ENCODE results near the gene CHD2. TPM values are rescaled to one million over a fixed set of nuclear protein-coding genes. Genes with fewer than 3 reads are reported as not detected.

CHD2 gene
- polyA plus RNA-seq (2011; rRNA removed): 68.2 and 88.1 TPM in 2 replicates
- 19.7 and 19.8 TPM in 2 replicates for polyA plus RNA-seq (2012; cell fraction: cytosol; rRNA removed)
- 42.4 and 67.4 TPM in 2 replicates for polyA plus RNA-seq (2012; cell fraction: nucleus; rRNA removed)
- polyA plus RNA-seq (2017; fragmentation: RNase III; extraction: RNeasy Plus Mini Kit Qiagen cat#74134 plus additional on column Dnase treatment): 29.5 to 30.2 TPM (median 29.5 TPM) in 3 replicates
- 127 and 129 TPM in 2 replicates for polyA minus RNA-seq (2011; rRNA and poly(A)+ RNA removed)

DNA sequence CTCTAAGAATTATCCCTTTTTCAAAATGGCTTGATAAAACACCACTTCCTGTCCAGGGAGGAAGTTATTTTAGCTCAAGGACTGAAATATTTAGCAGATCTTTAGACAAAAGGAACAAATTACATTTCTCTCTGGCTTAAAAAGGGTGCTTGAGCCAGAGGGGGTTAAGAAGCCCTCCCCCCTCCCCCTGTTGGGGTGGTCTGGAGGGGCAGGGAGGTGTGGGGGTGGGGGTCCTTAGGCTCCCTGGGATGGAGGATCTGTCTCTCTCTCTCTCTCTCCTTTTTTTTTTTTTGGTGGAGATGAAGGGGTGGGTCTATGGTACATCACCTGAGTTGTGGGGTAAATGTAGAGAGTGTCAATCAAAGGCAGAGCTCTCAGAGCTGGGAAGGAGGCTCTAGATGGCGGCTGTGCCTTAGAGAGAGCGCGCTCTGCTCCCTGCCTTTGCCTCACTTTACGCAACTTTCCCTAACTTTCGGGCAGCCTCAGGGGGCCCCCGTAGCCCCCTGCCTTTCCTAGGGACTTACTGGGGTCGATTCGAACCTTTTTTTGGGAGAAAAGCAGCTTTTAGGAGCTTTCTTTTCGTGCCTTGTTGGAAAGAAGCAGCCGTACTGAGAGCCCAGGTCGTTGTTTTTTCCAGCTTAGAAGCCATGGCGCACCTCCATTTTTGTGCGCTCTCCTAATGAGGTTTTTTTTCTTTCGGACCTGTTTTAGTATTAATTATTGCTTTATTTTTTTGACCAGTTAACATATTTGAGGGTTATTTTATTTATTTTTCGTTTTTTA, at the start of gene CHD2:
Gene CHD2 (plus strand): TSS at position 377 of the 783 bp plus-strand sequence. CDS start 914 bp downstream, outside the sequence.
- Histone ChIP-seq H3K27ac (peak within 1 kb of the TSS; percentile 95 to 97), H3K9me3 (no peaks in the 10 kb centered on the region), H3K4me3 (peak within 1 kb of the TSS; percentile 57), H3K4me1 (peaks cover 20% of the 10 kb centered on the region), H3K4me2 (peak within 1 kb of the TSS; percentile 96)
- DNase-seq (ENCODE audit: low read depth in 1 of 2, low spot score in 1 of 2): peak; percentile 87 to 96
- ChIA-PET POLR2A (interaction anchor here (0.6 to 11.1 kb wide), 22 partner anchors 8 to 995 kb away, joined by 3 to 374 read pairs (median 6); no protein-coding TSS in a partner anchor), CTCF (interaction anchor here (0.7 to 2.3 kb wide), 13 partner anchors 14 to 102 kb away, joined by 3 to 32 read pairs (median 4); no protein-coding TSS in a partner anchor)
- under 1% methylated on average over 15 of the region's 15 CpGs for WGBS (ENCODE audit: missing lambda C conversion rate)
- no peak for FAIRE-seq
- ATAC-seq: peak; percentile 79 to 83
- TF ChIP-seq BHLHE40 (IDR thresholded peaks at IDR 0.05; ENCODE audit: low read depth, low read length): no peak
- no peak for TF ChIP-seq HOXB5 (CRISPR knock-in tag; IDR thresholded peaks at IDR 0.05)
- TF ChIP-seq TP53 (CRISPR knock-in tag; IDR thresholded peaks at IDR 0.05): peak; percentile 94
- TF ChIP-seq, protein P1, sequence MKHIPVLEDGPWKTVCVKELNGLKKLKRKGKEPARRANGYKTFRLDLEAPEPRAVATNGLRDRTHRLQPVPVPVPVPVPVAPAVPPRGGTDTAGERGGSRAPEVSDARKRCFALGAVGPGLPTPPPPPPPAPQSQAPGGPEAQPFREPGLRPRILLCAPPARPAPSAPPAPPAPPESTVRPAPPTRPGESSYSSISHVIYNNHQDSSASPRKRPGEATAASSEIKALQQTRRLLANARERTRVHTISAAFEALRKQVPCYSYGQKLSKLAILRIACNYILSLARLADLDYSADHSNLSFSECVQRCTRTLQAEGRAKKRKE (CRISPR knock-in tag; IDR thresholded peaks at IDR 0.05; ENCODE audit: low read depth): 0 out of 2 replicates have a peak, but pooled peaks have one; percentile 40
- no peak for TF ChIP-seq GATA3 (IDR thresholded peaks at IDR 0.05; ENCODE audit: borderline replicate concordance)
- peak; percentile 92 to 93; a peak in 4 of 5 replicates for TF ChIP-seq JUN (IDR thresholded peaks at IDR 0.05)
- TF ChIP-seq EP300 (IDR thresholded peaks at IDR 0.05): no peak
- TF ChIP-seq, protein P2, sequence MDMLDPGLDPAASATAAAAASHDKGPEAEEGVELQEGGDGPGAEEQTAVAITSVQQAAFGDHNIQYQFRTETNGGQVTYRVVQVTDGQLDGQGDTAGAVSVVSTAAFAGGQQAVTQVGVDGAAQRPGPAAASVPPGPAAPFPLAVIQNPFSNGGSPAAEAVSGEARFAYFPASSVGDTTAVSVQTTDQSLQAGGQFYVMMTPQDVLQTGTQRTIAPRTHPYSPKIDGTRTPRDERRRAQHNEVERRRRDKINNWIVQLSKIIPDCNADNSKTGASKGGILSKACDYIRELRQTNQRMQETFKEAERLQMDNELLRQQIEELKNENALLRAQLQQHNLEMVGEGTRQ (IDR thresholded peaks at IDR 0.05): no peak
- no peak for TF ChIP-seq CHD4 (IDR thresholded peaks at IDR 0.05; ENCODE audit: borderline replicate concordance)
- TF ChIP-seq, protein P3, sequence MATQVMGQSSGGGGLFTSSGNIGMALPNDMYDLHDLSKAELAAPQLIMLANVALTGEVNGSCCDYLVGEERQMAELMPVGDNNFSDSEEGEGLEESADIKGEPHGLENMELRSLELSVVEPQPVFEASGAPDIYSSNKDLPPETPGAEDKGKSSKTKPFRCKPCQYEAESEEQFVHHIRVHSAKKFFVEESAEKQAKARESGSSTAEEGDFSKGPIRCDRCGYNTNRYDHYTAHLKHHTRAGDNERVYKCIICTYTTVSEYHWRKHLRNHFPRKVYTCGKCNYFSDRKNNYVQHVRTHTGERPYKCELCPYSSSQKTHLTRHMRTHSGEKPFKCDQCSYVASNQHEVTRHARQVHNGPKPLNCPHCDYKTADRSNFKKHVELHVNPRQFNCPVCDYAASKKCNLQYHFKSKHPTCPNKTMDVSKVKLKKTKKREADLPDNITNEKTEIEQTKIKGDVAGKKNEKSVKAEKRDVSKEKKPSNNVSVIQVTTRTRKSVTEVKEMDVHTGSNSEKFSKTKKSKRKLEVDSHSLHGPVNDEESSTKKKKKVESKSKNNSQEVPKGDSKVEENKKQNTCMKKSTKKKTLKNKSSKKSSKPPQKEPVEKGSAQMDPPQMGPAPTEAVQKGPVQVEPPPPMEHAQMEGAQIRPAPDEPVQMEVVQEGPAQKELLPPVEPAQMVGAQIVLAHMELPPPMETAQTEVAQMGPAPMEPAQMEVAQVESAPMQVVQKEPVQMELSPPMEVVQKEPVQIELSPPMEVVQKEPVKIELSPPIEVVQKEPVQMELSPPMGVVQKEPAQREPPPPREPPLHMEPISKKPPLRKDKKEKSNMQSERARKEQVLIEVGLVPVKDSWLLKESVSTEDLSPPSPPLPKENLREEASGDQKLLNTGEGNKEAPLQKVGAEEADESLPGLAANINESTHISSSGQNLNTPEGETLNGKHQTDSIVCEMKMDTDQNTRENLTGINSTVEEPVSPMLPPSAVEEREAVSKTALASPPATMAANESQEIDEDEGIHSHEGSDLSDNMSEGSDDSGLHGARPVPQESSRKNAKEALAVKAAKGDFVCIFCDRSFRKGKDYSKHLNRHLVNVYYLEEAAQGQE (IDR thresholded peaks at IDR 0.05): no peak; the same call in 1 of the 2 replicates
- TF ChIP-seq JUNB (IDR thresholded peaks at IDR 0.05): no peak
- no peak for TF ChIP-seq FOXS1 (CRISPR knock-in tag; IDR thresholded peaks at IDR 0.05)
- TF ChIP-seq HEYL (CRISPR knock-in tag; IDR thresholded peaks at IDR 0.05): no peak
- no peak for TF ChIP-seq NR3C1 (IDR thresholded peaks at IDR 0.05)
- TF ChIP-seq ZNF302 (CRISPR knock-in tag; IDR thresholded peaks at IDR 0.05): no peak
- peak; percentile 96 for TF ChIP-seq TFCP2L1 (CRISPR knock-in tag; IDR thresholded peaks at IDR 0.05)
- TF ChIP-seq CBX8 (IDR thresholded peaks at IDR 0.05): no peak
- no peak for TF ChIP-seq FOSL2 (IDR thresholded peaks at IDR 0.05)
- peak; percentile 25; the same call in 1 of the 2 replicates for TF ChIP-seq FOSL2 (CRISPR knock-in tag; IDR thresholded peaks at IDR 0.05)
- TF ChIP-seq, protein P4, sequence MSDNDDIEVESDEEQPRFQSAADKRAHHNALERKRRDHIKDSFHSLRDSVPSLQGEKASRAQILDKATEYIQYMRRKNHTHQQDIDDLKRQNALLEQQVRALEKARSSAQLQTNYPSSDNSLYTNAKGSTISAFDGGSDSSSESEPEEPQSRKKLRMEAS (IDR thresholded peaks at IDR 0.05): 0 out of 2 replicates have a peak, but pooled peaks have one; percentile 57
- no peak for TF ChIP-seq ZSCAN20 (CRISPR knock-in tag; IDR thresholded peaks at IDR 0.05)
- 0 out of 2 replicates have a peak, but pooled peaks have one; percentile 24 for TF ChIP-seq MAZ (IDR thresholded peaks at IDR 0.05; ENCODE audit: borderline replicate concordance, low read depth, low read length)
- TF ChIP-seq ESRRA (IDR thresholded peaks at IDR 0.05; ENCODE audit: borderline replicate concordance, low read length): peak; percentile 56; the same call in 1 of the 2 replicates
- TF ChIP-seq RAD21 (conservative IDR thresholded peaks at IDR 0.05 in 1 of 2, IDR thresholded peaks at IDR 0.05 in 1 of 2): peak; percentile 18 to 21; a peak in 2 of 5 replicates
- no peak for TF ChIP-seq KDM1A (IDR thresholded peaks at IDR 0.05; ENCODE audit: low read depth)
- TF ChIP-seq FOSB (CRISPR knock-in tag; IDR thresholded peaks at IDR 0.05): peak; percentile 95
- 0 out of 2 replicates have a peak, but pooled peaks have one; percentile 60 for TF ChIP-seq RCOR1 (IDR thresholded peaks at IDR 0.05; ENCODE audit: low read depth, low read length)
- TF ChIP-seq PHF8 (IDR thresholded peaks at IDR 0.05; ENCODE audit: borderline replicate concordance, low read depth): peak; percentile 48; the same call in 1 of the 2 replicates
- no peak for TF ChIP-seq ZFP36 (IDR thresholded peaks at IDR 0.05; ENCODE audit: borderline replicate concordance, partially characterized antibody)
- TF ChIP-seq SMC3 (IDR thresholded peaks at IDR 0.05): peak; percentile 21; the same call in 1 of the 3 replicates
- TF ChIP-seq, protein P5, sequence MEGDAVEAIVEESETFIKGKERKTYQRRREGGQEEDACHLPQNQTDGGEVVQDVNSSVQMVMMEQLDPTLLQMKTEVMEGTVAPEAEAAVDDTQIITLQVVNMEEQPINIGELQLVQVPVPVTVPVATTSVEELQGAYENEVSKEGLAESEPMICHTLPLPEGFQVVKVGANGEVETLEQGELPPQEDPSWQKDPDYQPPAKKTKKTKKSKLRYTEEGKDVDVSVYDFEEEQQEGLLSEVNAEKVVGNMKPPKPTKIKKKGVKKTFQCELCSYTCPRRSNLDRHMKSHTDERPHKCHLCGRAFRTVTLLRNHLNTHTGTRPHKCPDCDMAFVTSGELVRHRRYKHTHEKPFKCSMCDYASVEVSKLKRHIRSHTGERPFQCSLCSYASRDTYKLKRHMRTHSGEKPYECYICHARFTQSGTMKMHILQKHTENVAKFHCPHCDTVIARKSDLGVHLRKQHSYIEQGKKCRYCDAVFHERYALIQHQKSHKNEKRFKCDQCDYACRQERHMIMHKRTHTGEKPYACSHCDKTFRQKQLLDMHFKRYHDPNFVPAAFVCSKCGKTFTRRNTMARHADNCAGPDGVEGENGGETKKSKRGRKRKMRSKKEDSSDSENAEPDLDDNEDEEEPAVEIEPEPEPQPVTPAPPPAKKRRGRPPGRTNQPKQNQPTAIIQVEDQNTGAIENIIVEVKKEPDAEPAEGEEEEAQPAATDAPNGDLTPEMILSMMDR (IDR thresholded peaks at IDR 0.05): no peak; the same call in 2 of the 3 replicates
- TF ChIP-seq NPAS2 (CRISPR knock-in tag; IDR thresholded peaks at IDR 0.05; ENCODE audit: borderline replicate concordance): no peak
- peak; percentile 76; the same call in 1 of the 2 replicates for TF ChIP-seq RARB (CRISPR knock-in tag; IDR thresholded peaks at IDR 0.05)

Data from A549 (cell line).